BJ (cell line): ENCODE data around the gene DPY19L3. TPM values are rescaled to one million over a fixed set of nuclear protein-coding genes. Genes with fewer than 3 reads are reported as not detected.
A peak's percentile ranks its signal among the peaks of the same experiment; 100 is the strongest.
"Not testable (repeated sequence)": the region's sequence is repeated elsewhere in the genome, so short reads cannot be mapped to it uniquely, and the experiment has no call there.

Source experiments
- CTCF ChIA-PET: fragments of 350-600 bp; formaldehyde crosslinking; extraction: SDS; loops from one replicate; lab custom pipeline; 2021; ENCODE audit warnings: antibody characterized with exemption, inconsistent platforms; lab: Yijun Ruan, JAX
- POLR2A ChIA-PET: fragments of 300-600 bp; sonication (Branson Sonifier 250); formaldehyde crosslinking; extraction: SDS; loops from one replicate; lab custom pipeline; 2021; ENCODE audit warnings: antibody characterized with exemption; lab: Charles Lee
- DNase-seq: peaks from one replicate; pipeline ENCODE4 v3.0.0-alpha.2; 2011; ENCODE audit warnings: low read depth
- H3K27me3 ChIP-seq: 2 replicates; pipeline ENCODE4 v1.6.0; 2011; ENCODE audit warnings: low read length; ENCODE audit not compliant: control insufficient read depth, insufficient read depth
- H3K36me3 ChIP-seq: 2 replicates; pipeline ENCODE4 v1.5.1; 2011; ENCODE audit warnings: low read length; ENCODE audit not compliant: control insufficient read depth, insufficient read depth
- H3K4me3 ChIP-seq: 2 replicates; pipeline ENCODE4 v1.5.1; 2011; ENCODE audit warnings: low read depth, mild to moderate bottlenecking, control low read depth, low read length
- polyA plus RNA-seq: library from polyadenylated mRNA; depleted of rRNA; stranded (reverse); fragments of >200 nt; gene quantifications from 2 replicates; pipeline ENCODE4 v1.2.3, GENCODE V29; 2011
- TF ChIP-seq, protein P1 (sequence below): IDR thresholded peaks from 2 replicates; pipeline ENCODE4 v1.5.1; 2011; ENCODE audit warnings: low read depth, mild to moderate bottlenecking, control low read depth, inconsistent platforms, low read length, moderate library complexity; ENCODE audit not compliant: insufficient read depth

Gene DPY19L3
- polyA plus RNA-seq, 1 experiment: 31.9 TPM

DNA sequence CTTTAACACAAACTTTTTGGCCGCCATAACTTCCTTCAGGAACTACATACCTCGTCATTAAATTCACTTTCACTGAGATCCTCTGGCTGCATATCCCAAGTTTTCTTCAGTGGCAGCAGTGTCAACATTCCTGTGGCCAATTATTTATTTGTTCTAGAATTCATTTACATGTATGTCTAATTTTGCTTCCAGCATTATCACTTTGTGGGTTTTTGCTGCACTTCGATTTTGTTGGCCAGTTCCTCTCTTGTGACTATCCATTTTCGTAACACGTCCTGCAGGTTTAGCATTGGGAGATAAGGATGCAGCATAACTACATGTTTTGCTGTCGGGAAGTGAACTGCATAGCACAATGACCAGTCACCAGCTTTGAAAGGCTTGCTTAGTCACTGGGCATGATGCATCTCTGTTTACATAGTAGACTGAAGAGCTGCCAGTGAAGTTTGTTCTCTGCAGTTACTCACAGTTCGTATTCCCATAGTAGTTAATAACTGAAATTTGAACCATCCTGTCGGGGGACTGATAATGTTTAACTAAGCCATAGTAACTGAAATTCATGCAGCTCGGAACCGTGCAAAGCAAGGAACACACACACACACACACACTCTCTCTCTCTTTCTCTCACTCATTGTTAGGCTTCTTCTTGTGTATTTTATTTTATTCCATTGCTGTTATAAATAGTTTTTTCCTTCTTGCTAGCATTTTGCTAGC is 31.8 kb upstream of the DPY19L3 start:
- TF ChIP-seq, protein P1, sequence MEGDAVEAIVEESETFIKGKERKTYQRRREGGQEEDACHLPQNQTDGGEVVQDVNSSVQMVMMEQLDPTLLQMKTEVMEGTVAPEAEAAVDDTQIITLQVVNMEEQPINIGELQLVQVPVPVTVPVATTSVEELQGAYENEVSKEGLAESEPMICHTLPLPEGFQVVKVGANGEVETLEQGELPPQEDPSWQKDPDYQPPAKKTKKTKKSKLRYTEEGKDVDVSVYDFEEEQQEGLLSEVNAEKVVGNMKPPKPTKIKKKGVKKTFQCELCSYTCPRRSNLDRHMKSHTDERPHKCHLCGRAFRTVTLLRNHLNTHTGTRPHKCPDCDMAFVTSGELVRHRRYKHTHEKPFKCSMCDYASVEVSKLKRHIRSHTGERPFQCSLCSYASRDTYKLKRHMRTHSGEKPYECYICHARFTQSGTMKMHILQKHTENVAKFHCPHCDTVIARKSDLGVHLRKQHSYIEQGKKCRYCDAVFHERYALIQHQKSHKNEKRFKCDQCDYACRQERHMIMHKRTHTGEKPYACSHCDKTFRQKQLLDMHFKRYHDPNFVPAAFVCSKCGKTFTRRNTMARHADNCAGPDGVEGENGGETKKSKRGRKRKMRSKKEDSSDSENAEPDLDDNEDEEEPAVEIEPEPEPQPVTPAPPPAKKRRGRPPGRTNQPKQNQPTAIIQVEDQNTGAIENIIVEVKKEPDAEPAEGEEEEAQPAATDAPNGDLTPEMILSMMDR: no peak
- DNase-seq: peak; percentile 94
- no peaks in the 10 kb centered on the region for H3K27me3 ChIP-seq
- no peak overlapping the region for H3K4me3 ChIP-seq
- ChIA-PET CTCF (interaction anchor here (0.7 to 1.8 kb wide), 2 partner anchors 16 to 35 kb away, joined by 3 to 6 read pairs; no protein-coding TSS in a partner anchor), POLR2A (interaction anchor here (0.7 kb wide), 1 partner anchor 32 kb away, joined by 4 read pairs; the partner anchor contains the start of gene DPY19L3)
- H3K36me3 ChIP-seq: no peaks in the 10 kb centered on the region; the same call in 1 of the 2 replicates

DNA sequence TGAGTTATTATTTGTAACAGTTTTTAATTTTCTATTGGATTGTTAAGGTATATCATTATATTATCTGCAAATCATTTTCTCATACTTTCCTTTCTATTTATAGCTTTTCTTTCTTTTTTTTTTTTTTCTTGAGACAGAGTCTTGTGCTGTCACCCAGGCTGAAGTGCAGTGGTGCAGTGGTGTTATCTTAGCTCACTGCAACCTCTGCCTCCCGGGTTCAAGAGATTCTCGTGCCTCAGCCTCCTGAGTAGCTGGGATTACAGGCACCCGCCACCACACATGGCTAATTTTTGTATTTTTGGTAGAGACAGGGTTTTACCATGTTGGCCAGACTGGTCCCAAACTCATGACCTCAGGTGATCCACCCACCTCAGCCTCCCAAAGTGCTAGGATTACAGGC is 31.2 kb upstream of the DPY19L3 start:
- H3K36me3 ChIP-seq, POLR2A ChIA-PET, H3K4me3 ChIP-seq, H3K27me3 ChIP-seq, DNase-seq: not testable (repeated sequence)
- CTCF ChIA-PET: interaction anchor here (0.7 to 1.8 kb wide), 3 partner anchors 10 to 36 kb away, joined by 3 to 6 read pairs (median 5); no protein-coding TSS in a partner anchor

DNA sequence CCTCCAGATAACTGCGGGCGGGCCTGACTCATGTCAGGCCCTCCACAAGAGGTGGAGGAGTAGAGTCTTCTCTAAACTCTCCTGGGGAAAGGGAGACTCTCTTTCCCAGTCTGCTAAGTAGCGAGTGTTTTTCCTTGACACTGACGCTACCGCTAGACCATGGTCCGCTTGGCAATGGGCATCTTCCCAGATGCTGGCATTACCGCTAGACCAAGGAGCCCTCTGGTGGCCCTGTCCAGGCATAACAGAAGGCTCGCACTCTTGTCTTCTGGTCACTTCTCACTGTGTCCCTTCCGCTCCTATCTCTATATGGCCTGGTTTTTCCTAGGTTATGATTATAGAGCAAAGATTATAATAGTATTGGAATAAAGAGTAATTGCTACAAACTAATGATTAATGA is 28.5 kb upstream of the DPY19L3 start:
- DNase-seq, POLR2A ChIA-PET, H3K27me3 ChIP-seq, H3K36me3 ChIP-seq, H3K4me3 ChIP-seq: not testable (repeated sequence)
- CTCF ChIA-PET: interaction anchor here (1.3 kb wide), 1 partner anchor 37 kb away, joined by 3 read pairs; no protein-coding TSS in a partner anchor
- TF ChIP-seq, protein P1: peak; percentile 33

DNA sequence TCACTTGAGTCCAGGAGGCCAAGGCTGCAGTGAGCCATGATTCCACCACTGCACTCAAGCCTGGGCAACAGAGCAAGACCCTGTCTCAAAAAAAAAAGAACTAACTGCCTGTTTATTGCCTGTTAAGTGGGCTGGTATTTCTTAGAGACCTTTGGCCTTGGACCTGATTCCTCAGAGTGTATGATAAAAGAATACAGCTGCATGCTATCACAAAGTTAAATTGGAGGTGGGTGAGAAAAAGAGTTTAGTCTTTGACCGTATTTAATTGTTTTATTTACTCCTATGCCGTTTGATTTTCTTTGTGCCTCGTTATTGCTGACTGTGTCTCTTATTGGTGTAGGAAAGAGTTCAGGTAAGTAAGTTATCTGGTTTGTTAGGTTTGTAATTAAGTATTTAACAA is 25.3 kb upstream of the DPY19L3 start:
- ChIA-PET CTCF (interaction anchor here (0.7 kb wide), 1 partner anchor 61 kb away, joined by 3 read pairs; no protein-coding TSS in a partner anchor), POLR2A (no interaction called here)
- Histone ChIP-seq H3K4me3 (no peak overlapping the region), H3K27me3 (no peaks in the 10 kb centered on the region), H3K36me3 (no peaks in the 10 kb centered on the region; the same call in none of the 2 replicates)
- DNase-seq: no peak
- TF ChIP-seq, protein P1: no peak

DNA sequence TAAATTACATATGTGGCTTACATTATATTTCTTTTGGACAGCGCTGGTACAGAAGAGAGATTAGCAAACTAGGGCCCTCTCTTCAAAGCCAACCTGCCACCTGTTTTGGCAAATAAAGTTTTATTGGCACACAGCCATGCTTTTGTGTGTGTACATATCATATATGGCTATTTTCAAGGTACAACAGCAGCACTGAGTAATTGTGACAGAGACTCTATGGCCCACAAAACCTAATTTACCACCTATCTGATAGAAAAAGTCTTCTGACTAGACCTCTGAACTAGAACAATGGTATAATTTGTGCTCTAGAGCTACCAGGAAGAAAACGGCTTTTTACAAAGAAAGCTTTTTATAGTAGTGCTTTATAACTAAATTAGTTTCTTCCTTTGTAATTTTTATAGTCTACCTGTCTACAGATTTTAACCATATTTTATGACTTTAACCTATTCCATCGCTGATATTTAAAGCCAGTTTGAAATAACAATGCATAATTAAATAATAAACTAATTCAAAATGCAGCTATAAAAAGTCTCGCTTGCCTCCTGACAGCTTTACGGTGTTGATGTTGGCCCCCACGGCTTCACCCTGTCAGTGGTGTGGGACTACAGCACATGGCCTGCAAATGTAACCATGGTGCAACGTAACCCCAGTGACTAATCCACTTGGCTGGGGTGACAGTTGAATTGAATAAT is 17.7 kb upstream of the DPY19L3 start:
- TF ChIP-seq, protein P1: no peak
- Histone ChIP-seq H3K4me3 (no peak overlapping the region), H3K36me3 (no peaks in the 10 kb centered on the region), H3K27me3 (no peaks in the 10 kb centered on the region)
- ChIA-PET POLR2A (no interaction called here), CTCF (interaction anchor here (1.2 to 1.5 kb wide), 4 partner anchors 10 to 44 kb away, joined by 3 to 6 read pairs (median 3); partner anchors contain the start of gene ZNF507)
- DNase-seq: no peak
